Skeletal muscle cell (primary cell): Measurements from ENCODE around the gene ZNF213.
"Not testable (repeated sequence)": the region's sequence is repeated elsewhere in the genome, so short reads cannot be mapped to it uniquely, and the experiment has no call there.

Experiments used
- DNase-seq: peaks from one replicate; pipeline ENCODE4 v3.0.0-alpha.2; 2010; ENCODE audit warnings: low read depth
- H3K4me3 ChIP-seq: 2 replicates; pipeline ENCODE4 v1.5.1; 2011; ENCODE audit warnings: low read depth, mild to moderate bottlenecking, control low read depth, low read length, moderate library complexity

The ZNF213 gene

DNA sequence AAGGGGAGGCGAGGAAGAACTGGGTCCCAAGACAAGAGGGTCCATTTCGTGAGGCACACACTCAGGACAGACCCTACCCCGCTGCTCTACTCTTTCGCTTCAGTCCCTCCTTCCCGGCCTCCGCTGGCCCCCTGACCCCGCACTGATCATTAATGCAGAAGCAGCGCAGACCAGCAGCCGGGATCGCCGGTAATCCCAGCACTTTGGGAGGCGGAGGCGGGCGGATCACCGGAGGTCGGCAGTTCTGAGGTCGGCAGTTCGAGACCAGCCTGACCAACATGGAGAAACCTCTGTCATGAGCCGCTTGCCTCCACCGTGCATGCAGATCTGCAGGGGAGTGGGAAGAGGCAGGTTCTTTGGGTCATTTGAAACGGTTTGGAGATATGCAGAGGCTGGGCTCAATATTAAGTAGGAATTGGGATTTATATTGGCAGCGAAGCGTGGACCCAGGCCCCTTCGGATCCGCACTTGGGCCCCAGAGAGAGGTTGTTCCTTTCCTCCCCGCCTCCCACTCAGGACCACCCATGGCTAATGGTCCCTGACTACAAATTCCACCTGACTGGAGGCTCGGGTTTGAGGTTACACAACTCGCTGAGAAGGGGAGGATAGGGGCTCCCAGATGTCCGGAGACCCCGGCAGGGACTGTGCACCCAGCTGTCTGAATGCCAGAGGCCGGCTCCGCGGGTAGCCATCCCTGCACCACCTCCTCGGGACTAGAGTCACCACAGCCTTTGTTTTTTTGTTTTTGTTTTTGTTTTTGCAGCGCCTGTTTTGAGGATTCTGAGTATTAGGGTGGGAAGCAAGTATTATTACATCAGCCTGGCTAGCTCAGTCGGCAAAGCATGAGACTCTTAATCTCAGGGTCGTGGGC, 29.5 kb downstream of the ZNF213 start:
- no peak for DNase-seq
- H3K4me3 ChIP-seq: no peak overlapping the region

DNA sequence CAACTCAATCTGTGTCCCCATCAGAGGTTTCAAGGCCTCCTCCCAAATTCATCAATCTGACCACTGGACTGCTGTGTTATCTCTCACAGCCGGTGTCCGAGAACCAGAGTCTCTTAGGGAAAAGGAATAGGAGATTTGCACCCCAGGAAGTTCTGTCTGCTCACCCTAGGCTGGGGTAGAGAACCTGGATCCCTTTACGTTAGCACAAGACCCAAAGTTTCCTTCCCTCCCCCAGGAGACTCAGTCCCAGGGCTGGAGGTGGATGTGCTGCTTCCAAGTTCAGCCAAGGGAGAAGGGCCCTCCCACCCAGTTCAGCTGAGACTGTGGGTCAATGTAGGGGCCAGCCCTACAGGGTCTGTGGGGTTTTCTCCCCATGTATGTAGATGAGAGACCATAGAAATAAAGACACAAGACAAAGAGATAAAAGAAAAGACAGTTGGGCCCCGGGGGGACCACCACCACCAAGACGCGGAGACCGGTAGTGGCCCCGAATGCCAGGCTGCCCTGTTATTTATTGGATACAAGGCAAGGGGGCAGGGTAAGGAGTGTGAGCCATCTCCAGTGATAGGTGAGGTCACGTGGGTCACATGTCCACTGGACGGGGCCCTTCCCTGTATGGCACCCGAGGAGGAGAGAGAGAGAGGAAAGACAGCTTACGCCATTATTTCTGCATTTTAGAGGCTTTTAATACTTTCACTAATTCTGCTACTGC, 30.4 kb downstream of the ZNF213 start:
- H3K4me3 ChIP-seq: no peak overlapping the region
- no peak for DNase-seq

DNA sequence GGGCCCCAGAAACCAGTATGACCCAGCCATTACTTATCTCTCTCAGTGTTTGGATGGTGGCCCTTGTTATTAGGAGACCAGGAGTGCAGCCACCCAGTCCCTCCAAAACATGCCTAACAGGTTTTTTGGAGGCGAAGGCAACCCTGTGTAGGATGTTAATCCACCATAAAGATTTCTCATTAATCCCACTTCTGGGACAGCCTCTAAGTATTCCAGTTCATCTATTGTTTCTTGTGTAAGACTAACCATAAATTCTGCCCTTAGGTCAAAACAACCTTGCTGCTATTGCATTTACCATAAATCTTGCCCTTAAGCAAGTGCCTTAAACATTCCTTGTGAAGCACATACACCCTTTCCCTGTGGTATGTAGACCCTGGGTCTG, 31.7 kb downstream of the ZNF213 start:
- H3K4me3 ChIP-seq: no peak overlapping the region
- no peak for DNase-seq

DNA sequence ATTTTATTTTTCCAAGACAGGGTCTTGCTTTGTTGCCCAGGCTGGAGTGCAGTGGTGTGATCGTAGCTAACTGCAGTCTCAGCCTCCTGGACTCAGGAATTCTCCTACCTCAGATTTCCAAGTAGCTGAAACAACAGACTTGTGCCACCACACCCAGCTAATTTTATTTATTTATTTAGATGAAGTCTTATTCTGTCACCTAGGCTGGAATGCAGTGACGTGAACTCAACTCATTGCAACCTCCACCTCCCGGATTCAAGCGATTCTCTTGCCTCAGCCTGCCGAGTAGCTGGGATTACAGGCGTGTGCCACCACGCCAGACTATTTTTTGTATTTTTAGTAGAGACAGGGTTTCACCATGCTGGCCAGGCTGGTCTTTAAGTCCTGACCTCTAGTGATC, 33.9 kb downstream of the ZNF213 start:
- H3K4me3 ChIP-seq, DNase-seq: not testable (repeated sequence)

DNA sequence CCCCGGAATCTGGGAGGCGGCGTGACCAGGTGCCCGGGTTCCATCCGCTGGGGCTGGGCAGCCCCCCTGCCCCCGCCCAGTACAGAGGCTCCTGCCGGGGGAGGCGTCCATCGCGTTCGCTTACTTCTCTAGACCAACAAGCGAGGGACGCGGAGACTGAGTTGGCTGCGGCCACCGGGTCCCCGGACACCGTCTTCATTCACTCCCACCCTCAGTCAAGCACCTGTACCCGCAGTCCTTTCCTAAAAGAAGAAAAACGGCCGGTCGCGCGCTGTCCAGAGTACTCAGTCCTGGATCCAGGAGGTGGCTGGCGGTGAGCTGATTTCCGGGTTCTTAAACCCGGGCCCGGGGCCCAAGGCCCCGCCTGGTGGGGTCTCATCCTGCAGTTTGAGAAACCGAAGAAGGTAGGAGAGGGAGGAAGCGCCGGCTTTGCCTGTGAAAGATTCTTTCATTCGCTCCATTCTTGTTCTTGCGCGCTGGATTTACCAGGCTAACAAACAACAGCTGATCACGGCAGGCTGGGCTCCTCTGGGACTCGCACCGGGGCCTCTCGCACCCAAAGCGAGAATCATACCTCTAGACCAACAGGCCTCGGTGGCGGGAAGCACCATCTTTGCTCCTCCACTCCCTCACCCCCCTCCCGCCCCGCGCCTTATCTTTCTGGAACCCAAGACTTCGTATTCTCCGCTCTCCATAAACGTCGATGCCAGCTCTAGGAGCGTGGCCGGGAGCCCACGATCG, 35.8 kb downstream of the ZNF213 start:
- H3K4me3 ChIP-seq: no peak overlapping the region
- DNase-seq: no peak

DNA sequence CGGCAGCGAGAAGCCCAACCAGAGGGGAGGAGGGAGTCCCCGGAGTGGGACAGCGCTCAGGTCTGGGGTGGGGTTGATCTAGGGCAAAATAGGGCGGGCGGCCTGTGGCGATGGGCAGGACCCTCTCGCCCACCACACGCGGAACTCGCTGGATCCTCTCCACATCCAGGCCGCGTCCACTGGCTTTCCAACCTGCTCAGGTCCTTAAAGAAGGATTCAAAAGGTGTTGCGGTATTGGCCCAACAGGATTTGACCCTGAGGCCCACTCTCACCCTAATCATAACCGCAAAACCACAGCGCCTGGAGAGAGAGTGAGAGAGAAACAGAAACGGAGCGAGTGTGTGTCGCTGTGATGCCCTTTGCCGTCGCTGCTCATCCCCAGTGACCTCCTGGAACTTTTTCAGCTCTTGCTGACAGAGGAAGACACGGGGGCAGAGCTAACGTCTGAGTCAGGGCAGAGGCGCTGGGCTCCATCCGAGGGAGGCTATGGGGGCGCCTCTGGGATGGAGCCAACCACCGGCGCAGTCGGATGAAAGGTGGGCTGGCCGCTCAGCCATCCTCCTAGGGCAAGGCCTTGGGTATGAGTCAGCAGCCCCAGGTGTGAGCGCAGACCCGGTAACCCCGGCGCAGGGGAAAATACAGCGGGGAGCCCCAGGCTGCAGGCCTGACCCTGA, 36.5 kb downstream of the ZNF213 start:
- no peak overlapping the region for H3K4me3 ChIP-seq
- DNase-seq: no peak

DNA sequence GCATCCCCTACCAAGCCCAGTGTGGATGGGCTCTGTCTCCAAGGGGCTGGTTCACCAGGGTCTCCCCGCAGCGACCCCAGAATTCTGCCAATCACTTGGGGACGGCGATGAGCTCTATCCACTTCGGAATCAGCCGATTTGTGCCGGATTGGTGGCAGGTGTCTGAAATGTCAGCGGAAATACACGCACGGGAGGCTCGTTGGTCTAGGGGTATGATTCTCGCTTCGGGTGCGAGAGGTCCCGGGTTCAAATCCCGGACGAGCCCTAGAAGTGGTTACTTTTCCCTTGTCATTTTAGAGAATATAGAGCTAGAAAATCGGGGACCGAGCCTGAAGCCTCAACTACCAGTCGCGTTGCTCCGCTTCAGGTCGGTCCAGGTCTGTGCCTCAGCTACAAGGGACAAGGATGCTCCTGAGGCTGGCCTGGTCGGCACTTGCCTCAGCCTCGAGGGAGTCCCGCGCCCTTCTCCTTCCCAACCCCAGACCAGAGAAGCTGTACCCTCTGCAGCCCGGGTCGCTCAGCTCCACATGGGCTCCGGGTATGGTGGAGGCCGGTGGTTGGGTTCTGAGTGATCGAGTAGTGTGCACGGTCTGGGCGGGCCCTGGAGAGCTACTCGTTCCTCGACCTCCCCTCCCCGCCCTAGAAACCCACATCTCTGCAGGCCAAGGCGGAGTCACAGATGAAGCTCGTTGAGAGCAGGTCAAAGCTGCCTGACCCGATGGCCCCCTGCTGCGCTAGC, 37.2 kb downstream of the ZNF213 start:
- no peak overlapping the region for H3K4me3 ChIP-seq
- DNase-seq: no peak

DNA sequence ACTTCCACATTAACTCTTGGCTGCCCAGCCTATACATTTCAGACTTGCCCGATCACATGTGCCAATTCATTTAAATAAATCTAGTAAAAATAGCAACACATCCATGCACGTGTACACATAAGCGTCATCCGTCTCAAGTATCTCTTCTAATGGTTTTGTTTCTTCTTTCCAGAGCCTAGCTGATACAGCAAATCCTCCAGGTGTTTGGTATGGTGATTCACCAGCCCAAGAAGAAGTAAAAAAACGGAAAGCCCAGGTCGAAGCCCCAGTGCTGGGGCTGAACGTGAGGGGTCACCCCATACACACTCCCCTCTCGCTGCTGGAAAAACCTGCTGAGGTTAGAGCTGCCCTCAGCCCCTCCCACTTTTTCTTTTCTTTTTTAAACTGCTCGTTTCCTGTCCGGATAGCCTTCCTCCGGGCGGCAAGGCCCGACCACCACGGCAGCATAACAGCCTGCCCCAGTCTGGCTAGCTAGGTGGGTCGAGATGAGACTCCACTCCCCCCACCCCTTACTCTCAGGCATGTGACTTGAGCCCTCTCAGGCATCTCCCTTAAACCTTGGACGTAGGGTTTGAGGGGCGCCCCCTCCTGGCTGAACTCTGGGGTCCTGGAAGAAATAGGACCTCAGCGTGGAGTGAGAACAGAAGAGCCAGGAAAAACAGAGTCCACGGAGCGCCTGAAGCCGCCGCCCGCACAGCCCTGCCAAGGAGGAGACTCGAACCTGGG, 39.2 kb downstream of the ZNF213 start:
- peak overlapping the region; percentile 20 for H3K4me3 ChIP-seq
- no peak for DNase-seq

DNA sequence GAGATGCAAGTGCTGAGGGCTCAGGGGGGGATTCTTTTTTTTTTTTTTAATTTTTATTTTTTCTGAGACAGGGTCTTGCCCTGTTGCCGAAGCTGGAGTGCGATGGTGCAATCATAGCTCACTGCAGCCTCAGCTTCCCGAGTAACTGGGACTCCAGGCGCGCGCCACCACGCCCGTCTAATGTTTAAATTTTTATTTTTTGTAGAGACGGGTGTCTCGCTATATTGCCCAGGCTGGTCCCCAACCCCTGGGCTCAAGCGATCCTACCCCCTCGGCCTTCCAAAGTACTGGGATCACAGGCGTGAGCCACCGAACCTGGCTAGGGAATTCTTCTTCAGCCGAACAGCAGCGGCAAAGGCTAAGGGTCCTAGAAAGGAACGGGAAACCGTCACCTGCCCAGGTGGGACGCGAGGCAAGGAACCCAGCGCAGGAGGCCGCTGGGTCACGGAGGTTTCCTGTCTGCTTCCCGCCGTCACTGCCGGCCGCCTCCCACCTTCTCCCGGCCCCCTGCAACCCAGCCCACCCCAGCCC, 39.9 kb downstream of the ZNF213 start:
- no peak for DNase-seq
- no peak overlapping the region for H3K4me3 ChIP-seq

DNA sequence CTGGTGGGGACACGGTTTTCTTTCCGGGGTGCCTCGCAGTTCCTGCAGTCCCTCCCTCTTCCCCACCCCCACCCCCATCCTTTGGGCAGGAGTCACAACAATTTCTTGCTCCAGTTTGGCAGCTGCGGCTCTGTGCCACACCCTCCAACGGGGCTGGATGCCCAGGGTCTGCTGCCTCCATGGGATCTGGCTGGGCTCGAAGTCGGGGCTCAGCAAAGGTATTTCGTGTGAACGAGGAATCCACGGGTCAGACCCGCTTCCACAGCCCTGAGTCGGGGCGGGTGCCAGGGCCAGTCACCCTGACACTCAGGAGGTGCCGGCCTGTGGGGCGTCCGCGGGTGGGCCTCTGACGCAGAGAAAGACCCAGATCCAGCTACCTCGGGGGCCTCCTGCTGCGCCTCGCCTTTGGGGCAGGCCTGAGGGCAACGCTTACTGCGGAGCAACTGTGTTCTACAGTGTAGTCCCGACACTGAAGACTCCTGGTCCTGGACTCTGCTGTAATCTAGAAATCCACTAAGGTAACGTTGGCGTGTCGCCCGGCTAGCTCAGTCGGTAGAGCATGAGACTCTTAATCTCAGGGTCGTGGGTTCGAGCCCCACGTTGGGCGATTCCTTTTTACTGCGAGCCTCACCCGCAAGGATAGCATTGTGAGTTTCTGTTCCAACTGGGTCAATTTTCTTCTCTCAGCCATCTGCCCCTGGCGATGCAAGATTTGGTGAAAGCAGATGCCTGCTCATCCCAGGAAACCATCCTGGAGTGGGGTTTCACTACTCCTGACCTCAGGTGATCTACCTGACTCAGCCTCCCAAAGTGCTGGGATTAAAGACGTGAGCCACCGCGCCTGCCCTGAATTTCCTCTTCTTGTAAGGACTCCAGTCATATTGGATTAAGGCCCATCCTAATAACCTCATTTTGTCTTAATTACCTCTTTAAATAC, 40.6 kb downstream of the ZNF213 start:
- no peak overlapping the region for H3K4me3 ChIP-seq
- no peak for DNase-seq

DNA sequence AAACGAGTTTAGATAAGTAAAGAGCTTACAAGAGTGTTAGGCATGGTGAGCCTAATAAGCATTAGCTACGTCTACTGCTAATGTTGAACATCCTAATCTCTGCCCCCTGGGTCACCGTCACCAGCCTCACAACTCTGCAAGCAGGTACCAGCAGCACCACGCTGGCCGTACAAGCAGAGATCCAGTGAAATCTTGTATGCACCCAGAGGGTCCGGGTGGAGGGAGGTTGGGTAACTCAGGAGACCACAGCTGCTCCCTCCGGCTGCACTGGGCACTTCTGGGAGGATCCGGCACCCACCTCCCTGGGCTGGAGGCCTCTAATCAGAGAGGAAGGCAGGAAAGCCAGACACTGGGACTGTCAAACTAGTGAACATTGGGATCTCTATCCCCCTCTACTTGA, 44.8 kb downstream of the ZNF213 start:
- no peak overlapping the region for H3K4me3 ChIP-seq
- no peak for DNase-seq

DNA sequence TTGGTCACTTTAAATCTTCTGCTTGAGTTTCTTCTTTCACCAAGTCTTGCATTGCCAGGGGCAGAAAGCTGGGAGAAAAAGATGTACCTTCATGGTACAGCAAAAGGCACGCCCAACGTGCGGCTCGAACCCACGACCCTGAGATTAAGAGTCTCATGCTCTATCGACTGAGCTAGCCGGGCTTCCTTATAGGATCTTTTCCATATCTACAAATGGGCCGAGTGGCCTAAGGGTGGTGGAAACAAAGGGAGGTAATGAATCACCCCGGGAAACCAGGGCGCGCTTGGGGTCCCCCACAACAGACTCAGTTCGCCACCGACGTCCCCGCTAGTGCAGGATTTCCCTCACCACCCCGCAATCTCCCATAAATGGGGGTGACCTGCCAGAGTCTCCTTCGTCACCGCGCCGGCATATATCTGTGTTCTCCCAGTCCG, 45.6 kb downstream of the ZNF213 start:
- DNase-seq: no peak
- no peak overlapping the region for H3K4me3 ChIP-seq

DNA sequence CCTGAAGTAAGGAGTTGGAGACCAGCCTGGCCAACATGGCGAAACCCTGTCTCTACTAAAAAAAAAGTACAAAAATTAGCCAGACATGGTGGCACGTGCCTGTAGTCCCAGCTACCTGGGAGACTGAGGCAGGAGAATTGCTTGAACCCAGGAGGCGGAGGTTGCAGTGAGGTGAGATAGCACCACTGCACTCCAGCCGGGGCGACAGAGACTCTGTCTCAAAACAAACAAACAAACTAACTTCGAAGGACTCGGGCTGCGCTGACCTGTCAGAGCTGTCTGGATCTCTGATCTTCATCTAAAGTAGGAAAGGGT, 47.4 kb downstream of the ZNF213 start:
- not testable (repeated sequence) for DNase-seq, H3K4me3 ChIP-seq

DNA sequence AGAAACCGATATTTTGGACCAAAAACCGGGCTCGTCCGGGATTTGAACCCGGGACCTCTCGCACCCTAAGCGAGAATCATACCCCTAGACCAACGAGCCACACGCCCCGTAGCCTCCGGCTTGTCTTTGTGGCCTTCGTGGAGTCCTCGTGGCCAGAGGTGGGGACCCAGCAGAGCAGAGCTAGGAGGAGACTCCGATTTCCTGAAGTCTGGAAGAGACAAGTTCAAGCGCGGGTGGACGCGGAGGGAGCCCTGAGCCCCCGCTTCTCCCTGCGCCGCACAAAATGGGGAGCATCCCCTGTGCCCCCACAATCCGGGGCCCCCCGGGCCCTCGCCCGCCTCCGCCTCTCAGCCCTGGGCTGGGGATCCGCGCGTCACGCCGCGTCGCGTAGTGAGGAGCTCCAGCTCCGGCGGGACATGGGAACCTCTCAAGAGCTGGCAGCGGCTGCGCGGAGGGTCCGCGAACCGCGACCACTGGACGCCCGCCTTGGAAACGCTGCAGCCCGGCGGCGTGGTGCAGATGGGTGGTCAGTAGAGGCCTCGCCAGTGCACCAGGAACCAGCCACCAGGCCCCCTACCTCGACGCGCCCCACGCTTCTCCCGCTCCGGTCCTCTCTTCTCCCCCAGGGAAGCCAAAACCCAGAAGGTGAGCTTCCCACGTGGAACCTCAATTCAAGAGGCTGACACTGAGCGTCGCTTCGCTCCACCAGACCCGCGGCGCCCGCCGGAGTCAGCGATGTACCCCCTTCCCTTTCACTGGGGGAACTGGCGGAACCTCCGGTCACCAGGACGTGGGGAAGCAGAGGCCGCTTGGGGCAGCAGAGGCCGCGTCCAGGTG, 48.0 kb downstream of the ZNF213 start:
- DNase-seq: no peak
- peak overlapping the region; percentile 49 for H3K4me3 ChIP-seq

DNA sequence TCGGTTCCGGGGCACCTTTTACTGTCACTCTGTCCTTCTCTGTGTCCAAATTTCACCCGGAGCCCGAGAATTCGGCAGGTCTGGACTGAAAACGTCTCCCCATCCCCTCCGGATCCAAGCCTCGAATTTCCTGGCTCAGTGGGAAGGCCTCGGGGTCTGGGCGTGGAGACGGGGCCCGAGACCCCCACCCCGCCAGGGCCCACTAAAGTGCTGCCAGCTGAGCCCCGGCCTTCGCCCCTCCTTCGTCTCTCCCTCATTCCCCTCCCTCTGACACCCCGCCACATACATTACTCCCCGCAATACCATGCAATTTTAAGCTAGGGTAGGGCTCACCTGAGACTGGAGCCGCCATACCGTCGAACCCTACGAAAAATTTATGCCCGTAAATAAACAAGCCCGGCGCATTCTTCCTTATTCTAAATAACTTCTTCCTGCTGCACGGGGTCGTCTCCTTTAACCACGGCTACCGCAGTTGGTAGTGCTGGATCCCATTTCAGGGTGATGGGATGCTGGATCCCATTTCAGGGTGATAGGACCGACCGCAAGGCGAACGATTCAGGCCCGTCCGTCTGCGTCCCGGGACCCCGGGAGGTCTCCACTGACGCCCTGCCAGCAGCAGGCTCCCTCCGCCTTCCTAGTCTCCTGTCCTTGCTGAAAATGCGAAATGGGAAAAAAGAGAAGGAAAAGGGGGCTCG, 48.8 kb downstream of the ZNF213 start:
- no peak for DNase-seq

More for the DNA sequence above, 48.8 kb downstream of the ZNF213 start:
- peak overlapping the region; percentile 49 for H3K4me3 ChIP-seq
